HG02759 (cell line): ENCODE results near the gene CASP8.
"Not testable (repeated sequence)": the region's sequence is repeated elsewhere in the genome, so short reads cannot be mapped to it uniquely, and the experiment has no call there.

Experiments
- ATAC-seq: cut with Tn5 transposase; IDR thresholded peaks from one replicate; pipeline ENCODE4 v1.9.1; 2021; ENCODE audit warnings: mild to moderate bottlenecking, moderate library complexity; ENCODE audit not compliant: unreplicated experiment

CASP8 gene

GRCh38 chr2:201267278-201268030, 7.1 kb downstream of the CASP8 start:
- no peak for ATAC-seq

- no peak for ATAC-seq
Observed at GRCh38 chr2:201269764-201270163, 9.4 kb downstream of the CASP8 start.

DNA sequence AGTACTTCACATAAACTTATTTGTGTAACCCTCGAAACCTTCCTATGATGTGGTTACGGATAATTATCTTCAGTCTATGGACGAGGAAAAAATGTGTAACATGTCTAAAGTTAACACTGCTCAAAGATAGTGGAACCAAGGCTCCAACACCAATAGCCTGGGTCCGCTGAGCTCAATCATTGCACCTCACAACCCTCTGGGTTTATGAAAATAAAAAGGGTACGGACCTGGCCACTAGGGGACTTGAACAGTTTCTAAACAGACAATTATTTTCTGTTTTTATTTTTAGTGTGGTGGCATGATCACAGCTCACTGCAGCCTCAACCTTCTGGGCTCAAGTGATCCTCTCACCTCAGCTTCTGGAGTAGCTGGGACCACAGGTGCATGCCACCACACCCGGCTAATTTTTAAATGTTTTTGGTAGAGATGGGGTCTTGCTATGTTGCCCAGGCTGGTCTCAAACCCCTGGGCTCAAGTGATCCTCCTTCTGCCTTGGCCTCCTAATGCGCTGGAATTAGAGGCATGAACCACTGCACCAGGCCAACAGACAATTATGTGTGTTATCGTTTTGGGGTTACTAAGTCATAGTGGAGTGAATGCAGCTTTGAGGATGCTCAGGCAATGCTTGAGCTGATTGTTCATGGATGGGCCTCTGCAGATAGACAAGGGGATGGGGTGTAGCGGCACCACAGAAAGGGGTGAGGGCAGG, 10.1 kb downstream of the CASP8 start:
- ATAC-seq: no peak

DNA sequence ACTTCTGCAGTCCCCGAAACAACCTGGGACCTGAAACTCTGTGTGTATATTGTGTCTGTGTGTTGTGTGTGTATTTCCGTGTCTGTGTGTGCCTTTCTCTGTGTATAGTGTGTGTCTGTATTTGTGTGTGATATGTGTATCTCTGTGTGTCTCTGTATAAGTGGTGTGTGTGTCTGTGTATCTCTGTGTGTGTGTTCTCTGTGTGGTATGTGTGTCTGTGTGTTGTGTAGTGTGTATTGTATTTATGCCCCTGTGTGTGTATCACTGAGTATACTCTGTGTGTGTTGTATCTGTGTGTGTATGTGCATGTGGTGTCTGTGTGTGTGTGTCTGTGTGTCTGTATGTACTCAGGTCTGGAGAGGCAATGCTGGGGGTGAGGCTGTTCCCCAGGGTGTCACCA, 11.6 kb downstream of the CASP8 start:
- no peak for ATAC-seq

- no peak for ATAC-seq
Observed at GRCh38 chr2:201273330-201273983, 13.1 kb downstream of the CASP8 start.

GRCh38 chr2:201275069-201275468, 14.7 kb downstream of the CASP8 start:
- ATAC-seq: no peak

DNA sequence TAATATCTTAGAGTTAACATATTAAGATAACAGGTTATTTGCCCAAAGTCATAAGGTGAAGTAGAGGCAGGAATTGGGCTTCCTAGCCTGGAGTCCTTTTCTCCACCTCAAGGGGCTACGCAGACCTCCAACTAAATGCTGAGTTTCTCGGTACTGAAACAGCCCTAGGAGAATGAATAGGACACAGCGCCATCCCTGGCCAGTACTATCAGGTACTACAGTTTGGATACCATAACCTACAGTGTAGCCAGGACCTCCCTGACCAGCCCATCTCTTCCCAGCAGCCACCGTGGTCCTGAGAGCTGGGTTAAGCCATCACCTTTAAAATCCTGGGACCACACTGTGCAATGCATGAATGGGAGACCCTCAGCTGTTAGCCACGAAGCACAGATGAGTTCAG, 15.7 kb downstream of the CASP8 start:
- no peak for ATAC-seq

DNA sequence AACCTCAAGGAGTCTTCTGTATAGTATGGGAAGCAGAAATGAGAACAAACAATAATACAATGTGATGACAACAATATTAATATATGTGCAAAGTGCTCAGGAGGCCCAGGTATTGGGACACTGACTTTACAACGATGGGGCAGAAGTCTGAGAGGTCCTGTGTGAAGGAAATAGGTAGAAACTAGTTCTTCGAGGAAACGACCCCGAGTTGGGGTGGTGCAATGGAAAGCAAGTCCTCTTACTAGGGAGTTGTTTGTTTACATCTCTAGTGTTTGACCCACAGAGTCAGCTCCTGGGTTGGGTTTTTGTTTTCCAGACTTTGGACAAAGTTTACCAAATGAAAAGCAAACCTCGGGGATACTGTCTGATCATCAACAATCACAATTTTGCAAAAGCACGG, 16.2 kb downstream of the CASP8 start:
- ATAC-seq: no peak

DNA sequence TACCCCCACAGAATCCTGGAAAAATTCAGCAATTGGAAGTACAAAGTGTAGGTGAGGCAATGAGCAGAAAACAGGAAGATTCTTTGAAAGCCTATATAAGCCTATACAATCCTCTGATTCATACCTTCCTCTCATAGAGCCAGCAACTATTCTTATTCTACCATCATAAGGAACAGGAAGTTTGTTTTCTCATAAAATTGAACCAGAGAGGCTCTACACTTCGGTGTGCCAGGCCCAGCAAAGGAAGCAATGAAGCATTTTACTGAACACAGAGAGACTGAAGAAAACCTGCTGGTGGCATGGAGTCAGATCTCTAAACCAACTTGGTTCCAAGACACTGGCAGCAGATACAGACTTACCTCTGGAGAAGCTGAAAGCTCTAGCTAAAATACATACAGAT, 18.7 kb downstream of the CASP8 start:
- no peak for ATAC-seq

GRCh38 chr2:201280191-201281040, 20.1 kb downstream of the CASP8 start:
- no peak for ATAC-seq

- no peak for ATAC-seq
Observed at GRCh38 chr2:201285499-201285898, 25.2 kb downstream of the CASP8 start.

- not testable (repeated sequence) for ATAC-seq
Observed at GRCh38 chr2:201290457-201291148, 30.3 kb downstream of the CASP8 start.

GRCh38 chr2:201298462-201299052, 38.2 kb downstream of the CASP8 start:
- ATAC-seq: no peak

GRCh38 chr2:201299929-201300328, 39.6 kb downstream of the CASP8 start:
- not testable (repeated sequence) for ATAC-seq

- no peak for ATAC-seq
Observed at GRCh38 chr2:201307876-201308275, 47.5 kb downstream of the CASP8 start.

GRCh38 chr2:201308914-201309313, 48.6 kb downstream of the CASP8 start:
- no peak for ATAC-seq

- ATAC-seq: no peak
Observed at GRCh38 chr2:201313362-201313761, 53.0 kb downstream of the CASP8 start.

DNA sequence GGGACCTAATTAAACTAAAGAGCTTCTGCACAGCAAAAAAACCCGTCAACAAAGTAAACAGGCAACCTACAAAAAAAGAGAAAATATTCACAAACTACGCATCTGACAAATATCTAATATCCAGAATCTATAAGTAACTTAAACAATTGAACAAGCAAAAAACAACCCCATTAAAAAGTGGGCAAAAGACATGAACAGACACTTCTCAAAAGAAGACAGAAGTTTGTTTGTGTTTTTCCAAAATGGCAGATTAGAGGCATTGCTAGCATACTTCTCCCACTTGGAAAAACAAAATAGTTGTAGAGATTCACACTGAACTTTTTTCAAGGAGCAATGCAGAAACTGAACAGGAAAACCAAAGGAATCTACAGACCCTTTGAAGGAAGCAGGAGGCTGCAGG, 59.2 kb downstream of the CASP8 start:
- no peak for ATAC-seq

GRCh38 chr2:201320257-201320656, 59.9 kb downstream of the CASP8 start:
- no peak for ATAC-seq

DNA sequence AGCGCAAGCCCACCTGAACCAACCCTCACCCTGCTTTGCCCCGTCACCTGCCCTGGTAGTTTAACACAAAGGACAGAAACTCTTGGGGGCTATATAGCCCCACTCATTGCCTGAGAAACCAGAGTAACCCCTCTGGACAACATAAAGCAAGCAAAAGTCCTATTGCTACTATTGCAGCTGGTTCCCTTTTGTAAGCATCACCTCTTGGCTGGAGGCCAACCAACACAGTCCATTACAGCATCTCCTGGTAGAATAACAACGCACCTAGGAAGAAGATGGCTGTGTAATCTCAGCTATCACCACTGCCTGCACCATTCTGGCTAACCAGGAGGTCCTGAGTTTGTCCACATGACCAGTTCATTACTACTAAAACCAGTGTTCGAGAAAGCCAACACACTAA, 60.4 kb downstream of the CASP8 start:
- ATAC-seq: no peak
